ES-I3 (cell line): ENCODE results near the gene KRTAP5-4.
"Not testable (repeated sequence)": the region's sequence is repeated elsewhere in the genome, so short reads cannot be mapped to it uniquely, and the experiment has no call there.

ENCODE experiments used
- H3K36me3 ChIP-seq: 2 replicates; pipeline ENCODE4 v1.6.1; 2013; ENCODE audit warnings: mild to moderate bottlenecking, low read length, control low read depth, moderate library complexity; ENCODE audit not compliant: insufficient read depth
- H3K4me1 ChIP-seq: 2 replicates; pipeline ENCODE4 v1.6.1; 2013; ENCODE audit warnings: mild to moderate bottlenecking, control low read depth, low read length; ENCODE audit not compliant: insufficient read depth
- H3K9ac ChIP-seq: 2 replicates; pipeline ENCODE4 v1.6.1; 2013; ENCODE audit warnings: low read depth, mild to moderate bottlenecking, low read length, moderate library complexity
- H3K9me3 ChIP-seq: 2 replicates; pipeline ENCODE4 v1.6.1; 2013; ENCODE audit warnings: mild to moderate bottlenecking, low read length, moderate library complexity; ENCODE audit not compliant: control insufficient read depth, insufficient read depth

KRTAP5-4 gene

GRCh38 chr11:1633864-1634263 lies 11.9 kb upstream of the KRTAP5-4 start:
- no peaks in the 10 kb centered on the region for H3K9me3 ChIP-seq
- no peaks in the 10 kb centered on the region for H3K36me3 ChIP-seq
- peaks cover 3% of the 10 kb centered on the region for H3K4me1 ChIP-seq
- H3K9ac ChIP-seq, result no peak overlapping the region

GRCh38 chr11:1632053-1632714 lies 10.2 kb upstream of the KRTAP5-4 start:
- Histone ChIP-seq H3K4me1 (peaks cover 3% of the 10 kb centered on the region), H3K9me3 (no peaks in the 10 kb centered on the region), H3K9ac (no peak overlapping the region), H3K36me3 (no peaks in the 10 kb centered on the region)

- no peak overlapping the region for H3K9ac ChIP-seq
- H3K9me3 ChIP-seq, result no peaks in the 10 kb centered on the region
- peaks cover 3% of the 10 kb centered on the region for H3K4me1 ChIP-seq
- H3K36me3 ChIP-seq, result no peaks in the 10 kb centered on the region
These were observed 9.2 kb upstream of the KRTAP5-4 start for GRCh38 chr11:1631066-1631568.

GRCh38 chr11:1630271-1630670 lies 8.3 kb upstream of the KRTAP5-4 start:
- Histone ChIP-seq H3K9ac (no peak overlapping the region), H3K4me1 (peaks cover 3% of the 10 kb centered on the region), H3K36me3 (no peaks in the 10 kb centered on the region), H3K9me3 (no peaks in the 10 kb centered on the region)

- Histone ChIP-seq H3K36me3 (no peaks in the 10 kb centered on the region), H3K9ac (no peak within 1 kb of the TSS), H3K4me1 (peaks cover 3% of the 10 kb centered on the region), H3K9me3 (no peaks in the 10 kb centered on the region)
These were observed 7.6 kb upstream of the KRTAP5-4 start, which contains the start of gene KRTAP5-5 for GRCh38 chr11:1629326-1630185. KRTAP5-5 (plus strand) TSS chr11:1629775; CDS start chr11:1629841, 66 bp downstream.

GRCh38 chr11:1628506-1629325 lies 6.8 kb upstream of the KRTAP5-4 start:
- Histone ChIP-seq H3K4me1 (peaks cover 3% of the 10 kb centered on the region), H3K9ac (no peak overlapping the region), H3K9me3 (no peaks in the 10 kb centered on the region), H3K36me3 (no peaks in the 10 kb centered on the region)

GRCh38 chr11:1625541-1625940 lies 3.6 kb upstream of the KRTAP5-4 start:
- Histone ChIP-seq H3K4me1 (peaks cover 3% of the 10 kb centered on the region; the same call in 1 of the 2 replicates), H3K9ac (no peak overlapping the region), H3K9me3 (no peaks in the 10 kb centered on the region), H3K36me3 (no peaks in the 10 kb centered on the region)

- Histone ChIP-seq H3K9ac (no peak overlapping the region), H3K36me3 (no peaks in the 10 kb centered on the region), H3K4me1 (peaks cover 3% of the 10 kb centered on the region; the same call in 1 of the 2 replicates), H3K9me3 (no peaks in the 10 kb centered on the region)
These were observed 2.7 kb upstream of the KRTAP5-4 start for GRCh38 chr11:1624621-1625020.

- no peak overlapping the region for H3K9ac ChIP-seq
- no peaks in the 10 kb centered on the region for H3K4me1 ChIP-seq
- H3K36me3 ChIP-seq, result no peaks in the 10 kb centered on the region
- H3K9me3 ChIP-seq, result no peaks in the 10 kb centered on the region
These were observed 1.8 kb upstream of the KRTAP5-4 start for GRCh38 chr11:1623716-1624115.

- no peaks in the 10 kb centered on the region for H3K4me1 ChIP-seq
- no peaks in the 10 kb centered on the region for H3K36me3 ChIP-seq
- H3K9me3 ChIP-seq, result no peaks in the 10 kb centered on the region
- no peak overlapping the region for H3K9ac ChIP-seq
These were observed 2.5 kb downstream of the KRTAP5-4 start for GRCh38 chr11:1619449-1619848.

GRCh38 chr11:1618231-1618630 lies 3.7 kb downstream of the KRTAP5-4 start:
- Histone ChIP-seq H3K36me3 (no peaks in the 10 kb centered on the region), H3K9ac (no peak overlapping the region), H3K9me3 (no peaks in the 10 kb centered on the region), H3K4me1 (no peaks in the 10 kb centered on the region)

GRCh38 chr11:1608363-1608762 lies 13.6 kb downstream of the KRTAP5-4 start, which contains the start of gene KRTAP5-3:
KRTAP5-3 (minus strand) TSS chr11:1608463; CDS start chr11:1608385, 78 bp downstream.
- Histone ChIP-seq H3K9ac (peak within 1 kb of the TSS; percentile 16; the same call in 1 of the 2 replicates), H3K4me1 (0 out of 2 replicates have a peak, but pooled peaks cover 4% of the 10 kb centered on the region), H3K36me3 (no peaks in the 10 kb centered on the region), H3K9me3 (no peaks in the 10 kb centered on the region)

- not testable (repeated sequence) for H3K4me1 ChIP-seq, H3K9ac ChIP-seq, H3K36me3 ChIP-seq, H3K9me3 ChIP-seq
These were observed 14.0 kb downstream of the KRTAP5-4 start for GRCh38 chr11:1607901-1608300.
